OCI-LY1 (cell line): Measurements from ENCODE around the gene ST3GAL3.

ENCODE experiments used
- H2AFZ ChIP-seq: fragments of 200-600 bp; sonication (generic), shearing (Covaris generic); 2 replicates; pipeline ENCODE4 v1.6.0; 2014; ENCODE audit warnings: antibody characterized with exemption, mild to moderate bottlenecking, low read length
- H3F3A ChIP-seq: fragments of 200-600 bp; sonication (generic), shearing (Covaris generic); 2 replicates; pipeline ENCODE4 v1.6.0; 2014; ENCODE audit warnings: mild to moderate bottlenecking, antibody characterized with exemption, low read length, moderate library complexity; ENCODE audit not compliant: insufficient read depth
- H3K27ac ChIP-seq: fragments of 200-600 bp; sonication (generic); 2 replicates; pipeline ENCODE4 v1.5.1; 2014; ENCODE audit warnings: low read length, mixed run types, mild to moderate bottlenecking, low read depth; ENCODE audit not compliant: poor library complexity, severe bottlenecking
- H3K27me3 ChIP-seq: fragments of 200-600 bp; sonication (generic); 2 replicates; pipeline ENCODE4 v1.6.0; 2014; ENCODE audit warnings: antibody characterized with exemption, mild to moderate bottlenecking, low read length, moderate library complexity; ENCODE audit not compliant: insufficient read depth
- H3K36me3 ChIP-seq: fragments of 200-600 bp; sonication (generic); 2 replicates; pipeline ENCODE4 v1.6.1; 2014; ENCODE audit warnings: mild to moderate bottlenecking, antibody characterized with exemption, low read length, moderate library complexity, mixed read lengths; ENCODE audit not compliant: insufficient read depth
- H3K4me1 ChIP-seq: fragments of 200-600 bp; sonication (generic); 2 replicates; pipeline ENCODE4 v1.5.1; 2014; ENCODE audit warnings: mild to moderate bottlenecking, low read length, moderate library complexity; ENCODE audit not compliant: insufficient read depth, severe bottlenecking
- H3K4me2 ChIP-seq: fragments of 200-600 bp; sonication (generic), shearing (Covaris generic); 2 replicates; pipeline ENCODE4 v1.6.1; 2014; ENCODE audit warnings: low read length
- H3K4me3 ChIP-seq: fragments of 200-600 bp; sonication (generic); 2 replicates; pipeline ENCODE4 v1.5.1; 2014; ENCODE audit warnings: low read length, low read depth, mild to moderate bottlenecking, mixed read lengths; ENCODE audit not compliant: poor library complexity, severe bottlenecking
- H3K79me2 ChIP-seq: fragments of 200-600 bp; shearing (Covaris generic); 2 replicates; pipeline ENCODE4 v1.6.1; 2016; ENCODE audit warnings: mixed run types, low read length, mixed read lengths; ENCODE audit not compliant: insufficient read depth
- H3K9ac ChIP-seq: fragments of 200-600 bp; sonication (generic), shearing (Covaris generic); 2 replicates; pipeline ENCODE4 v1.6.1; 2014; ENCODE audit warnings: mild to moderate bottlenecking, low read length, mixed read lengths
- H3K9me2 ChIP-seq: fragments of 200-600 bp; sonication (generic), shearing (Covaris generic); 2 replicates; pipeline ENCODE4 v1.6.1; 2014; ENCODE audit warnings: low read depth, mild to moderate bottlenecking, low read length, mixed read lengths
- H3K9me3 ChIP-seq: fragments of 200-600 bp; shearing (Covaris generic); 2 replicates; pipeline ENCODE4 v1.6.1; 2014; ENCODE audit warnings: low read length, mixed read lengths
- H4K20me1 ChIP-seq: fragments of 200-600 bp; sonication (generic), shearing (Covaris generic); 2 replicates; pipeline ENCODE4 v1.6.0; 2016; ENCODE audit warnings: mild to moderate bottlenecking, low read length; ENCODE audit not compliant: insufficient read depth
- CTCF ChIP-seq: fragments of 200-600 bp; sonication (generic), shearing (Covaris generic); IDR thresholded peaks from 2 replicates; pipeline ENCODE4 v1.5.1; 2017; ENCODE audit warnings: mild to moderate bottlenecking, antibody characterized with exemption, low read length, moderate library complexity, mixed read lengths
- EZH2 ChIP-seq: fragments of 200-600 bp; sonication (generic), shearing (Covaris generic); IDR thresholded peaks from 2 replicates; pipeline ENCODE4 v1.8.0; 2017; ENCODE audit warnings: borderline replicate concordance, mixed run types, mild to moderate bottlenecking, antibody characterized with exemption, low read length, moderate library complexity, mixed read lengths

The ST3GAL3 gene

DNA sequence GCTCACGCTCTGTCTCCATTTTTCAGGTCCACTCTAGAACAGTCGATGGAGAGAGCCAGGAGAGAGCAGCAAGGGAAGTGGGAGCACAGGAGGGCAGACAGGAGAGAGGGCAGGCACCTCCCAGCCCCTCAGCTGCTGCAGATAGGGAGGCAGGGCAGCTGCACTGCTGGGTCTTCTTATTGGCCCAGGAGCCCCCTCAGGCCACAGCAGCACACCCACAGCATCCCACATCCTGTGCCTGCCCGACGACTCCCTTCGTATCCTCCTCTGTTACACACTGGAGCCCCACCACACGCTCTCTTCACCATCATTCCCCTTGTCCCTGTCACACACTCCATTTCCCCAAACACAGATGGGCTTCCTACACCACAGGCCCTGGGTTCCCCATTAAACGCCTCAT, 212.6 kb downstream of the ST3GAL3 start:
- Histone ChIP-seq H3K79me2 (no peaks in the 10 kb centered on the region), H2AFZ (no peak overlapping the region), H3K4me2 (no peak overlapping the region), H3K9me3 (no peaks in the 10 kb centered on the region), H3K9ac (no peak overlapping the region), H4K20me1 (no peaks in the 10 kb centered on the region), H3K27ac (no peak overlapping the region), H3K36me3 (no peaks in the 10 kb centered on the region), H3K4me1 (peaks cover 13% of the 10 kb centered on the region), H3K4me3 (no peak overlapping the region), H3K27me3 (no peaks in the 10 kb centered on the region), H3K9me2 (no peaks in the 10 kb centered on the region), H3F3A (no peaks in the 10 kb centered on the region)
- TF ChIP-seq EZH2 (no peak), CTCF (no peak)

GRCh38 chr1:43921022-43921421, 213.7 kb downstream of the ST3GAL3 start:
- TF ChIP-seq CTCF (no peak), EZH2 (no peak)
- no peak overlapping the region for H3K9ac ChIP-seq
- H3K79me2 ChIP-seq: no peaks in the 10 kb centered on the region
- H3K27ac ChIP-seq: no peak overlapping the region
- H4K20me1 ChIP-seq: no peaks in the 10 kb centered on the region
- H3K27me3 ChIP-seq: no peaks in the 10 kb centered on the region
- H3K4me3 ChIP-seq: no peak overlapping the region
- peaks cover 4% of the 10 kb centered on the region; the same call in 1 of the 2 replicates for H3K36me3 ChIP-seq
- H3K4me2 ChIP-seq: no peak overlapping the region
- H3K9me3 ChIP-seq: no peaks in the 10 kb centered on the region
- no peaks in the 10 kb centered on the region for H3F3A ChIP-seq
- H3K9me2 ChIP-seq: no peaks in the 10 kb centered on the region
- peaks cover 13% of the 10 kb centered on the region for H3K4me1 ChIP-seq
- no peak overlapping the region for H2AFZ ChIP-seq

DNA sequence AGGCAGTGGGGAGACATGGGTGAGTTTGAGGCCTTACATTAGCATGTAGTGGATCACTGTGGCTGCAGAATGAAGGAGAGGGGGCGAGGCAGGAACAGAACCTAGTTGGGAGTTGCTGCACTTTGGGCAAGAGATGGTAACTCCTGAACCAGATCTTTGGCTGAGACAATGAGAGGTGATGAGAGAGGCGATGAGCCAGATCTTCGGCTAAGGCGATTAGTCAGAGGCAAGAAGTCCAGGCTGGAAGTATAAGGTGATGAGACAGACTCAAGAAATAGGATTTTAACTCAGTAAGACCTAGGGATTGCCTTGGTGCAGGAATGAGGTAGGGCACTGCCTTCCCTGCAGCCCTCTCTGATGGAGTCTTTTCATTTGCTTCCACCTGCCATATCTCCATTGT, 217.2 kb downstream of the ST3GAL3 start:
- Histone ChIP-seq H3K4me1 (peaks cover under 1% of the 10 kb centered on the region), H3K4me2 (no peak overlapping the region), H3K4me3 (no peak overlapping the region), H3K9me3 (no peaks in the 10 kb centered on the region), H3K27me3 (no peaks in the 10 kb centered on the region), H3F3A (no peaks in the 10 kb centered on the region), H3K9ac (no peak overlapping the region), H3K9me2 (no peaks in the 10 kb centered on the region), H2AFZ (no peak overlapping the region), H3K36me3 (peaks cover 4% of the 10 kb centered on the region; the same call in 1 of the 2 replicates), H4K20me1 (no peaks in the 10 kb centered on the region), H3K79me2 (no peaks in the 10 kb centered on the region), H3K27ac (no peak overlapping the region)
- TF ChIP-seq CTCF: no peak
- no peak for TF ChIP-seq EZH2
